Activated naive CD8-positive, alpha-beta T cell (primary cell): ENCODE measurements around the gene SLC34A1.
"Not testable (repeated sequence)": the region's sequence is repeated elsewhere in the genome, so short reads cannot be mapped to it uniquely, and the experiment has no call there.

Experiments used
- H3K27ac Mint-ChIP-seq: one replicate; pipeline ENCODE4 v1.8.0; 2021; ENCODE audit warnings: mixed read lengths
- H3K27me3 Mint-ChIP-seq: one replicate; pipeline ENCODE4 v1.8.0; 2021; ENCODE audit warnings: mixed read lengths
- H3K36me3 Mint-ChIP-seq: one replicate; pipeline ENCODE4 v1.8.0; 2021; ENCODE audit warnings: mixed read lengths
- H3K4me1 Mint-ChIP-seq: one replicate; pipeline ENCODE4 v1.8.0; 2021; ENCODE audit warnings: low read depth, mixed read lengths
- H3K4me3 Mint-ChIP-seq: one replicate; pipeline ENCODE4 v1.8.0; 2021; ENCODE audit warnings: mild to moderate bottlenecking, mixed read lengths
- H3K9me3 Mint-ChIP-seq: one replicate; pipeline ENCODE4 v1.8.0; 2021; ENCODE audit warnings: low read depth, mixed read lengths

The SLC34A1 gene

GRCh38 chr5:177369645-177370440 is 14.4 kb upstream of the SLC34A1 start:
- H3K27me3 Mint-ChIP-seq, result no peaks in the 10 kb centered on the region
- H3K4me1 Mint-ChIP-seq, result peaks cover 62% of the 10 kb centered on the region
- no peak overlapping the region for H3K4me3 Mint-ChIP-seq
- H3K9me3 Mint-ChIP-seq, result no peaks in the 10 kb centered on the region
- no peak overlapping the region for H3K27ac Mint-ChIP-seq
- H3K36me3 Mint-ChIP-seq, result peaks cover 8% of the 10 kb centered on the region

GRCh38 chr5:177370488-177371119 is 13.6 kb upstream of the SLC34A1 start:
- Mint-ChIP-seq H3K27ac (no peak overlapping the region), H3K9me3 (no peaks in the 10 kb centered on the region), H3K4me3 (no peak overlapping the region), H3K36me3 (peaks cover 8% of the 10 kb centered on the region), H3K27me3 (no peaks in the 10 kb centered on the region), H3K4me1 (peaks cover 63% of the 10 kb centered on the region)

GRCh38 chr5:177371120-177372033 is 12.9 kb upstream of the SLC34A1 start:
- peaks cover 8% of the 10 kb centered on the region for H3K36me3 Mint-ChIP-seq
- H3K4me3 Mint-ChIP-seq, result peak overlapping the region; percentile 64
- H3K27ac Mint-ChIP-seq, result peak overlapping the region; percentile 84
- H3K27me3 Mint-ChIP-seq, result no peaks in the 10 kb centered on the region
- H3K4me1 Mint-ChIP-seq, result peaks cover 64% of the 10 kb centered on the region
- no peaks in the 10 kb centered on the region for H3K9me3 Mint-ChIP-seq

GRCh38 chr5:177372034-177372896 is 12.0 kb upstream of the SLC34A1 start:
- Mint-ChIP-seq H3K27me3 (no peaks in the 10 kb centered on the region), H3K27ac (peak overlapping the region; percentile 84), H3K4me1 (peaks cover 65% of the 10 kb centered on the region), H3K4me3 (peak overlapping the region; percentile 73), H3K36me3 (peaks cover 8% of the 10 kb centered on the region), H3K9me3 (no peaks in the 10 kb centered on the region)

- peaks cover 8% of the 10 kb centered on the region for H3K36me3 Mint-ChIP-seq
- peaks cover 65% of the 10 kb centered on the region for H3K4me1 Mint-ChIP-seq
- peak overlapping the region; percentile 73 for H3K4me3 Mint-ChIP-seq
- no peaks in the 10 kb centered on the region for H3K27me3 Mint-ChIP-seq
- H3K9me3 Mint-ChIP-seq, result no peaks in the 10 kb centered on the region
- H3K27ac Mint-ChIP-seq, result peak overlapping the region; percentile 84
Observed at GRCh38 chr5:177372910-177373309, 11.3 kb upstream of the SLC34A1 start.

GRCh38 chr5:177373806-177374205 is 10.4 kb upstream of the SLC34A1 start:
- peak overlapping the region; percentile 77 for H3K27ac Mint-ChIP-seq
- H3K27me3 Mint-ChIP-seq, result no peaks in the 10 kb centered on the region
- H3K4me1 Mint-ChIP-seq, result peaks cover 59% of the 10 kb centered on the region
- no peak overlapping the region for H3K4me3 Mint-ChIP-seq
- no peaks in the 10 kb centered on the region for H3K9me3 Mint-ChIP-seq
- H3K36me3 Mint-ChIP-seq, result peaks cover 5% of the 10 kb centered on the region

GRCh38 chr5:177374211-177374610 is 10.0 kb upstream of the SLC34A1 start:
- Mint-ChIP-seq H3K4me3 (no peak overlapping the region), H3K36me3 (peaks cover 1% of the 10 kb centered on the region), H3K27ac (peak overlapping the region; percentile 77), H3K4me1 (peaks cover 58% of the 10 kb centered on the region), H3K9me3 (no peaks in the 10 kb centered on the region), H3K27me3 (no peaks in the 10 kb centered on the region)

GRCh38 chr5:177375516-177375915 is 8.7 kb upstream of the SLC34A1 start:
- not testable (repeated sequence) for H3K4me3 Mint-ChIP-seq, H3K27me3 Mint-ChIP-seq, H3K36me3 Mint-ChIP-seq, H3K9me3 Mint-ChIP-seq
- Mint-ChIP-seq H3K27ac (peak overlapping the region; percentile 66), H3K4me1 (peaks cover 58% of the 10 kb centered on the region)

GRCh38 chr5:177376107-177376506 is 8.1 kb upstream of the SLC34A1 start:
- H3K27me3 Mint-ChIP-seq, result no peaks in the 10 kb centered on the region
- no peaks in the 10 kb centered on the region for H3K36me3 Mint-ChIP-seq
- H3K4me1 Mint-ChIP-seq, result peaks cover 58% of the 10 kb centered on the region
- H3K4me3 Mint-ChIP-seq, result no peak overlapping the region
- H3K9me3 Mint-ChIP-seq, result no peaks in the 10 kb centered on the region
- peak overlapping the region; percentile 41 for H3K27ac Mint-ChIP-seq

- no peak overlapping the region for H3K27ac Mint-ChIP-seq
- H3K4me1 Mint-ChIP-seq, result peaks cover 50% of the 10 kb centered on the region
- no peaks in the 10 kb centered on the region for H3K36me3 Mint-ChIP-seq
- no peak overlapping the region for H3K4me3 Mint-ChIP-seq
- H3K27me3 Mint-ChIP-seq, result no peaks in the 10 kb centered on the region
- no peaks in the 10 kb centered on the region for H3K9me3 Mint-ChIP-seq
Observed at GRCh38 chr5:177377851-177378776, 6.1 kb upstream of the SLC34A1 start.

- Mint-ChIP-seq H3K36me3 (no peaks in the 10 kb centered on the region), H3K27ac (peak overlapping the region; percentile 24), H3K9me3 (no peaks in the 10 kb centered on the region), H3K4me3 (no peak overlapping the region), H3K27me3 (no peaks in the 10 kb centered on the region), H3K4me1 (peaks cover 42% of the 10 kb centered on the region)
Observed at GRCh38 chr5:177378884-177379883, 5.0 kb upstream of the SLC34A1 start.

GRCh38 chr5:177380805-177381126 is 3.5 kb upstream of the SLC34A1 start:
- Mint-ChIP-seq H3K4me3 (no peak overlapping the region), H3K27me3 (no peaks in the 10 kb centered on the region), H3K36me3 (no peaks in the 10 kb centered on the region), H3K4me1 (peaks cover 38% of the 10 kb centered on the region), H3K27ac (no peak overlapping the region), H3K9me3 (no peaks in the 10 kb centered on the region)
